OCI-LY1 (cell line): ENCODE results near the gene ADAMTS10.
A peak's percentile ranks its signal among the peaks of the same experiment; 100 is the strongest.

ENCODE experiments used
- CTCF ChIP-seq: fragments of 200-600 bp; sonication (generic), shearing (Covaris generic); IDR thresholded peaks from 2 replicates; pipeline ENCODE4 v1.5.1; 2017; ENCODE audit warnings: mild to moderate bottlenecking, antibody characterized with exemption, low read length, moderate library complexity, mixed read lengths
- EZH2 ChIP-seq: fragments of 200-600 bp; sonication (generic), shearing (Covaris generic); IDR thresholded peaks from 2 replicates; pipeline ENCODE4 v1.8.0; 2017; ENCODE audit warnings: borderline replicate concordance, mixed run types, mild to moderate bottlenecking, antibody characterized with exemption, low read length, moderate library complexity, mixed read lengths

DNA sequence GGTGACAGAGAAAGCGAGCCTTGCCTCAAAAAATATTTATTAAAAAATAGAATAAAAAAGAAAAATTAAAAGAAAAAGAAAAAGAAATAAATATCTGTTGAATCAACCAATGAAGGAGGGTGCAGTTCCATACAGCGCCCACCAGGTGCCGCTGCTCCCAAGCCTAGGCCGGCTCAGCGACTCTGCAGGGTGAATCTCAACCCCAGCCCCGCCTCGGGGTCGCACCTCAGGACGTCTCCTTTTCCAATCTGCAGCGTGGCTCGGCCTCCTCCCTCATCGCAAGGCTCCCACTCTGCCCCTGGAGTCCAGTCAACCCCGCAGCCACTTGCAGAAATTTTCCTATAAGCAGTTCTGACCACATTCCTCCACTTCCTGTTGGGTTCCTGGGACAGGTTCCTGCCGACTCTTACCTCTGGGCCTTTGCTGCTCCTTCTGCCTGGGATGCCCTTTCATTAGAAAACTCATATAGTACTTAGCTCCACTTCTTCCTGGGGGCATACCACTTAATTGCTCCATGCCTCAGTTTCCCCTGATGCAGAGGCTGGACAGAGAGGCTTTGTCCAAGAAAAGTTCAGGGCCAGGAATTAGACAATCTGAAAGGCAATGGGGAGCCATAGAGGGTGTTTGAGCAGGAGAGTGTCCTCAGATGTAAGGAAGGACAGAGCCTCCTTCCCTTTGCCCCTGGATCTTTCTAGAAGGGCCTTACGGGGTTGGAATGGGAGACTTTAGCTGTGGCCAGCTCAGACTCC is 44.2 kb upstream of the ADAMTS10 start:
- peak; percentile 72 for TF ChIP-seq CTCF
- TF ChIP-seq EZH2: no peak
